Right kidney (tissue), 9 donors: Measurements from ENCODE around the gene HUNK.
A peak's percentile ranks its signal among the peaks of the same experiment; 100 is the strongest.
"Not testable (repeated sequence)": the region's sequence is repeated elsewhere in the genome, so short reads cannot be mapped to it uniquely, and the experiment has no call there.

Experiments used
- DNase-seq: peaks from one replicate; pipeline ENCODE4 v3.0.0-alpha.2; 2016
- long read RNA-seq, 8 donors: transcript quantifications; one replicate each; lab custom pipeline, GENCODE V29; 2026

The HUNK gene
- long read RNA-seq, donor 1, full-length matches to known transcripts: 4 of 4 reads
- long read RNA-seq, donor 1, partial matches to known transcripts: 0 of 4 reads
- long read RNA-seq, donor 1, other reads (novel, unspliced or antisense): 0 of 4 reads
- long read RNA-seq, donor 2, full-length matches to known transcripts: 1 of 1 reads
- long read RNA-seq, donor 2, partial matches to known transcripts: 0 of 1 reads
- long read RNA-seq, donor 2, other reads (novel, unspliced or antisense): 0 of 1 reads
- long read RNA-seq, donor 3, full-length matches to known transcripts: 3 of 3 reads
- long read RNA-seq, donor 3, partial matches to known transcripts: 0 of 3 reads
- long read RNA-seq, donor 3, other reads (novel, unspliced or antisense): 0 of 3 reads
- long read RNA-seq, donor 4, full-length matches to known transcripts: 1 of 8 reads
- long read RNA-seq, donor 4, partial matches to known transcripts: 7 of 8 reads
- long read RNA-seq, donor 4, other reads (novel, unspliced or antisense): 0 of 8 reads
- long read RNA-seq, donor 5, full-length matches to known transcripts: 4 of 4 reads
- long read RNA-seq, donor 5, partial matches to known transcripts: 0 of 4 reads
- long read RNA-seq, donor 5, other reads (novel, unspliced or antisense): 0 of 4 reads
- long read RNA-seq, donor 6, full-length matches to known transcripts: 1 of 1 reads
- long read RNA-seq, donor 6, partial matches to known transcripts: 0 of 1 reads
- long read RNA-seq, donor 6, other reads (novel, unspliced or antisense): 0 of 1 reads
- long read RNA-seq, donor 7, full-length matches to known transcripts: 4 of 4 reads
- long read RNA-seq, donor 7, partial matches to known transcripts: 0 of 4 reads
- long read RNA-seq, donor 7, other reads (novel, unspliced or antisense): 0 of 4 reads
- long read RNA-seq, donor 8, full-length matches to known transcripts: 2 of 2 reads
- long read RNA-seq, donor 8, partial matches to known transcripts: 0 of 2 reads
- long read RNA-seq, donor 8, other reads (novel, unspliced or antisense): 0 of 2 reads

- DNase-seq: peak; percentile 94
Measured at GRCh38 chr21:31872452-31873274, at the start of gene HUNK. HUNK (plus strand) TSS chr21:31873020; CDS start chr21:31873675, 655 bp downstream.

- no peak for DNase-seq
Measured at GRCh38 chr21:31829736-31830472, 42.9 kb upstream of the HUNK start.

DNA sequence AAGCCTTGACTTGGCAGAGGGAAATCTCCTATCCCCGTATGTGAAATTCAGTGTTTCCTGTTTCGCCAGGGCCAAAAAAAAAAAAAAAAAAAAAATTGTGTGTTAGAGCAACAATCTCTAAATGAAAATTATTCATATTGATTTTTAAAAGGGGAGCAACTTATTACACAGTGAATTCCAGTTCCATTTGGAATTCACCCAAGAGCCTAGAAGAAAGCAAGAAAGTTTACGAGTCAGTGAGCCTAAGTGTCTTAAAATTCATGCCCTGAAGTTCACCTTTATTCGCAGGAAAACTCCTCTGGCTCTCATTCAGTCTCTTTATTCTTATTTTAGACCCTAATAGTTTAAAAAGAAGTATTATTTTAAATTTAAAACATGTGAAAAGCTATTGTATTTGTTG lies 42.1 kb upstream of the HUNK start:
- DNase-seq: no peak

DNA sequence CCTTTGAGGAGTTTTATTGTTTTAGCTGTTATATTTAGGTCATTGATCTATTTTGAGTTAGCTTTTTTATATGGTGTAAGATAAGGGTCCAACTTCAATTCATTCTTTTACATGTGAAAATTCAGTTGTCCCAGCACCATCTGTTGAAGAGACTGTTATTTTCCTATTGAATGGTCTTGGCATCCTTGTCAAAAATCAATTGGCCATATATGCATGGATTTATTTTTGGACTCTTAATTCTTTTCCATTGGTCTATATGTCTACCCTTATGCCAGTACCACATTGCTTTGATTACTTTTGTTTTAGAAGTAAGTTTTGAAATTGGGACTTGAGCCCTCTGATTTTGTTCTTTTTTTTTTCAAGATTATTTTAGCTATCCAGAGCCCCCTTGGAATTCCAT lies 35.8 kb upstream of the HUNK start:
- no peak for DNase-seq

GRCh38 chr21:31837618-31838390 lies 35.0 kb upstream of the HUNK start:
- DNase-seq: no peak

- no peak for DNase-seq
Measured at GRCh38 chr21:31838586-31839355, 34.0 kb upstream of the HUNK start.

DNA sequence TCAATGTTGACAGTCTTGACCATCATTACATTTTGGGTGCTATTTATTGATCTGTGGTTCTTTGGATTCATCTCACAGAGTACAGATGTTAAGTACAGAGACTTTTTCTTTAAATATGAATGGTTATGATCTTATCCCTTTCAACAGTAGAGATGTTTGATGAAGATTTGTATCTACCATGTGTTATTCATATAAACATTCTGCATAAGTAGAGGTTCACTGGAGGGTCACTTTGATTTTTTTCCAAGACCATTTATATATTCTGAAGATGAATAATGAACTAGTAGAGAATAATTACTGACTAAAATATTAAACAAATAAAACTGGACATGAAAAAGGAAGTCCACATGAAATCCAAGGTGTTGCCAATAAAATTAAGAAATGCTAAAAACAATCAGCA lies 28.6 kb upstream of the HUNK start:
- no peak for DNase-seq

GRCh38 chr21:31845151-31845729 lies 27.6 kb upstream of the HUNK start:
- DNase-seq: no peak

DNA sequence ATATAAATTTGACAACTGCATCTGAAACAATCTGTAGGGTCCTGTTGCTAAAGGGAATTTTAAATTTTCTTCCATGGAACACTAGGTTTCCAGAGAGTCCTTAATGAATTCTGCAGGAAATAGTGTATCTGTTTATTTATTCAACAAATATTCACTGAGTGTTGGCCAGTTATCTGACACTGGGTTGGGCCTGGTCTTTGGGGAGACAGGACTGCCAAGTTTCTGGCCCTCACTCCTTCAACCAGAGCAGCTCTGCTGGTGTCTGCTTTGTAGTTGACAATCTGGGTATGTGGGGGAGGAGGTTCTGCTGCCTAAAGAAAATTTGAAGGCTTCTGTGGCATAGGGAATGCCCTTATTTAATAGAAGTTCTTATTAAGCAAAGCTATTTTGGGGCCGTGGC lies 26.1 kb upstream of the HUNK start:
- no peak for DNase-seq

- no peak for DNase-seq
Measured at GRCh38 chr21:31847761-31848160, 25.1 kb upstream of the HUNK start.

DNA sequence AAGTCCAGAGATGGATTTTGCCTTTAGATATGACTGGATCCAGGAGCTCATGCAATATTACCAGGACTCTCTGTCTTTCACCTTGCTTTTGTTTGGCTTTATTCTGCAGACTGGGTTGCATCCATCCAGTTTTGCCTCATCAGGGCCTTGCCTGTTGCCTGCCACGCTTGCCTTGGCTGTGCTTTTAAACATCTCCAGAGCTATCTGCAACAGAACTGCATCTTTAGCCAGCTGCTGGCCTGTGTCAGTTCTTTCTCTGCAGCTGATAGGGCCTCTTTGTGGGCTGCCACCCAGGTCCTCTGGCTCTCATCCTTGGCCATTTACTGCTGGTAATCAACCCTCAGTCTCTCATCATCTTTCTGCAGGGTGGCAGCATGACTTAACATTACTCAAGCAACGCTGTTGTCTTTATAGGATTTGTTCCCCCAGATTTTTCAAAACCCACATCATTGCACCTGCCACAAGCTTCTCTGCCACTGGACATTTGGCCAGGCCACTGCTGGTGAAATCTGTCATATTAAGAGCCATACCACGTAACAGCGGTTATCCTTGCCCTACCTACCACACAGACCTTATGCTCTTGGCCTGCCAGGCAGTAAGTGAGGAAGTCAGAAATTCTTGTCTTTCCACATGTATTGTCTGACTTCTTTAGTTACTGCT lies 24.4 kb upstream of the HUNK start:
- DNase-seq: no peak

DNA sequence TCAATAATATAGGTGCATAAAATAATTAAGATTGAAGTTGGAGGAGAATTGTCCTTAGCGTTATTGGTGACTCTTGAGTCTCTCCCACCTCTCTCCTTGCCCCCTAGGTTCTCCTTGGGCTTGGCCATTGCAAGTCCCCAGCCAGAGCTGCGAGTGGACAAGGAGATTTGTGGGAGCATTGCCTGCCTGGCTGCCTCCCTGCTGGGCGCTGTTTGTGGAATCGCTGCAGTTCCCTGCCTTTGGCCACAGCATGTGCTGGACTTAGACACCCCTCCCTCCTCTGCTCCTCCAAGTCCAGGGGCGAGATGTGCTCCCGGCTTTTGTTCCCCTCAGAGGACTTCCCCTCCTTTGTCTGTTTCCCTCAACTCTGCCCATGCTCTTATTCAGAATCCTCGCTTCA lies 21.9 kb upstream of the HUNK start:
- DNase-seq: no peak

- no peak for DNase-seq
Measured at GRCh38 chr21:31855180-31855579, 17.6 kb upstream of the HUNK start.

DNA sequence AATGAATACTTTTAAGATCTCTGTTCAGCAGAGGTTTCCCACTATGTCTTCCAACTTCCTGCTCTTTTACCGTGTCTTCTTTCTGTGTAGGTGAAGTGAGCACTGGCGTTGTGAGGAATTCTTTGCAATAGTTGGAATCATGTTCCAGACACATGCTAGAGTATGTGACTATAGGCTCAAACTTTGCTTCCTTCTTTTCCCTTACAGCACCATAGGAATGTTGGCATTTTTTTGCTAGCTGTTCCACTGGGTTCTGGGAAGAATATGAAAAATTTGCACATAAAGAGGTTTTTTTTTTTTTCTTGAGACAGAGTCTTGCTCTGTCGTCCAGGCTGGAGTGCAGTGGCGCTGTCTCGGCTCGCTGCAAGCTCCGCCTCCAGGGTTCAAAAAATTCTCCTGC lies 15.7 kb upstream of the HUNK start:
- DNase-seq: no peak

DNA sequence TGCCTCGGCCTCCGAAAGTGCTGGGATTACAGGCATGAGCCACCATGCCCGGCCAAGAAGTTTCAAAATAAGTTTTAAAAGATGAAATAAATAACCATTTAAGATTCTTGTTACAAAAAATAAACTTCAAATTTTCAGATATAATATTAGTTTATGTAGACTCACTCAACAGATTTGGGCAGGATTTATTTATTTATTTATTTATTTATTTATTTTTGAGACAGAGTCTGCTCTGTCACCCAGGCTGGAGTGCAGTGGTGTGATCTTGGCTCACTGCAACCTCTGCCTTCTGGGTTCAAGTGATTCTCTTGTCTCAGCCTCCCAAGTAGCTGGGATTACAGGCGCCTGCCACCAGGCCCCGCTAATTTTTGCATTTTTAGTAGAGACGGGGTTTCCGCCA lies 15.2 kb upstream of the HUNK start:
- not testable (repeated sequence) for DNase-seq

- no peak for DNase-seq
Measured at GRCh38 chr21:31860851-31861250, 12.0 kb upstream of the HUNK start.

GRCh38 chr21:31862078-31862477 lies 10.7 kb upstream of the HUNK start:
- DNase-seq: no peak

DNA sequence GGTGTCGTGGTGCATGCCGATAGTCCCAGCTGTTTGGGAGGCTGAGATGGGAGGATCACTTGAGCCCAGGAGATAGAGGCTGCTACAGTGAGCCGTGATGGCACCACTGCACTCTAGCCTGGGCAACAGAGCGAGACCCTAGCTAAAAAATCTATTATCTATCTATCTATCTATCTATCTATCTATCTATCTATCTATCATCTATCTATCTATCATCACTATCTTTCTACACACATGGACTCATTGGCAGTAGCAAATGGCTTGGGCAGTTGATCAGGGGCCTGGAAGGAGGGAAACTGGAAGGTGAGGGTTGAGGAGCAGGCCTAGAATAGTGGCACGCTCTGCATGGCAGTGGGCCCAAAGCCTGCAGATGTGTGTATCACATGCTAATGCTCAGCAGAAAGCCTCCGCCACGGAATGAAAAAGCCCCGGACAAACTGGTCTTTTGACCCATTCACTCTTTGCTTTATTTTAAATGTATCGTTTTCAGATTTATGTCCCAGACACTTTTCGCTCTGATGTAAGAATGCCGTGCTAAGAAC lies 7.3 kb upstream of the HUNK start:
- no peak for DNase-seq

DNA sequence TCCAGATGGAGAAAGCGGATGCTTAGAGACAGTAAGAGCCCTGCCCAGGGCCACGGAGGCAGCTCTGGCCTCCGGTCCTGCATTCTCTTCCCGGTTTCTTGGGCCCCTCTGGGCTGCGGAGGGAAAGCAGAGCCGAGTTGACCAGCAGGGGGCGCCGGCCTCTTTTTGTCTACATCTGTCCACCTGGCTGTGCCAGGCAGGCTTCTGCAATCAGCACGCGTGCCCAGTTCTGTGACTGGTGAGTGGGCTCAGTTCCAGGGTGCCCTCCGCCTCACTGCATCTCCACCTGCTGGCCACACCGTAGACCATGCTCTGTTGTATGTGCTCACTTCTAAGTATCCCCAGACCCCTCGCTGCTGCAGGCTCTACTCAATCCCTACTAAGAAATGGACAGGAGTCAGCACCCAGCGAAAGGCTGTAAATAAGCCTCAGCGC lies 6.7 kb upstream of the HUNK start:
- peak; percentile 77 for DNase-seq
